Dendritic cell treated with granulocyte-macrophage colony-stimulating factor and Interleukin-4, amounts not matched to agents 40 ng/mL and 50 ng/mL, for 4 days (primary cell): ENCODE data around the gene TPK1.
"Not testable (repeated sequence)": the region's sequence is repeated elsewhere in the genome, so short reads cannot be mapped to it uniquely, and the experiment has no call there.

ENCODE experiments used
- H3K27ac Mint-ChIP-seq: one replicate; pipeline ENCODE4 v1.8.0; 2022; ENCODE audit warnings: mild to moderate bottlenecking, mixed read lengths
- H3K27me3 Mint-ChIP-seq: one replicate; pipeline ENCODE4 v1.8.0; 2022; ENCODE audit warnings: mild to moderate bottlenecking, mixed read lengths
- H3K36me3 Mint-ChIP-seq: one replicate; pipeline ENCODE4 v1.8.0; 2022; ENCODE audit warnings: low read depth, mixed read lengths
- H3K4me1 Mint-ChIP-seq: one replicate; pipeline ENCODE4 v1.8.0; 2022; ENCODE audit warnings: low read depth, mixed read lengths
- H3K4me3 Mint-ChIP-seq: one replicate; pipeline ENCODE4 v1.8.0; 2022; ENCODE audit warnings: mild to moderate bottlenecking, moderate library complexity, mixed read lengths
- H3K9me3 Mint-ChIP-seq: one replicate; pipeline ENCODE4 v1.8.0; 2022; ENCODE audit warnings: mixed read lengths
- intact Hi-C: fragments of 100-400 bp; cut with micrococcal nuclease; formaldehyde crosslinking; loops from one replicate; pipeline ENCODE4 v1.15.0; 2022

The TPK1 gene

DNA sequence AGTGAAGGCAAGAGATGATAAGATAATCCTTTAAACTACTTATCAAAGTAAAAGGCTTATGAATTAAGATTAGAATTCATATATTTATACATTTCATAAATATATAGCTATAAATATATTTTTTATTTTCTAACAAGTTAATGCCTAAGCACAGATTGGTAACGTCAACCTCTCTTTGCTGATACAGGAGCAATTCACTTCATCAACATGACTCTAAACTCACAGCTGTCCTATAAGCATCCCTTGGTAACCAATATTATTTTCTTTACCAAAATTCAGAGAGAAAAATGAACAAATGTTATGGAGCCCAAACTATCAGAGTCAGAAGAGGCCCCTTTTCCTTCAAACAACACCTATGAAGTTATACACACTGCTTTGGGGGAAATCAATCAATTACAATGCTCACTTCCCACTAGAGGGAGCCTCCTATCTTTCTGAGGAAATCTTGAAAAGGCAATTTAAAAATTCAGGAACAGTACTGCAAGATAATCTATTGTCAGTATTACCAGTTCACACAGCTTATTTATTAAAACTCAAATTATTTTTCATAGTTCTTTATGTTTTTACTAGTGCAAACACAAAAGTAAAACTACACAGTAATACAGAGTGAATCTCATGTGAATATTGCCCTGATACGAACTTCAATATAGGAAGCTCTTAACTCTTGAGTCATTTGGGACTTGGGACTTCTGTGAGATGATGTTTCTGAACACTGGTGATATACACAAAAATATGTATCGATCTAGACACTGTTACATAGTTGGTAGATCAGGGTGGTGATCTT is 381.4 kb downstream of the TPK1 start:
- Mint-ChIP-seq H3K4me1 (no peaks in the 10 kb centered on the region), H3K27me3 (no peaks in the 10 kb centered on the region), H3K27ac (no peak overlapping the region), H3K4me3 (no peak overlapping the region), H3K9me3 (no peaks in the 10 kb centered on the region), H3K36me3 (peaks cover 8% of the 10 kb centered on the region)
- intact Hi-C loops, result no loop called here

- Mint-ChIP-seq H3K36me3 (peaks cover 8% of the 10 kb centered on the region), H3K4me1 (no peaks in the 10 kb centered on the region), H3K9me3 (no peaks in the 10 kb centered on the region), H3K4me3 (no peak overlapping the region), H3K27ac (no peak overlapping the region), H3K27me3 (no peaks in the 10 kb centered on the region)
- intact Hi-C loops, result no loop called here
Observed at GRCh38 chr7:144452064-144452463, 383.8 kb downstream of the TPK1 start.

GRCh38 chr7:144445590-144445989 is 390.3 kb downstream of the TPK1 start:
- Mint-ChIP-seq H3K4me3 (no peak overlapping the region), H3K27ac (no peak overlapping the region), H3K4me1 (no peaks in the 10 kb centered on the region), H3K27me3 (no peaks in the 10 kb centered on the region), H3K9me3 (no peaks in the 10 kb centered on the region), H3K36me3 (no peaks in the 10 kb centered on the region)
- intact Hi-C loops, result no loop called here

DNA sequence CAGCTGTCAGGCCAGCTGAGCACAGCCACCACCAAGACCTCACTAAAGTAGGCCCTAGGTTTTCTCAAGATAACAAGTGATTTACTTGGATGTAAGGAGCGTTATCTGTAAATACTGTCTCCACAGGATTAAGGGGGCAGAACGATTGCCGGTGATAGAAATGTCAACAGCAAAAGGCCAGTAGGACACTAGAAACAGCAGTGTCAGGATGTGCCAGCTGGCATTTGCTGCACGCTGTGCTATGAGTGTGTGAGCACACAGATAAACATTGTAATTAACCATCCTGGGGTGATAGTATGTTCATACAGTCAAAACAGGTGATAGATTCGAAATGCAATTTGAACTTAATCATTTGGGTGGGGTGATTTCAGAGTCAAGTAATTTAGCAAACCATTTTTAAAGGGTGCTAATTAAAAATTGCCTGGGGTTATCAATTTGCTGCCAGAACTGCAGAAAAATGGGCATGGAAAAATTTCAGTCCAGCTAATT is 396.1 kb downstream of the TPK1 start:
- no peaks in the 10 kb centered on the region for H3K36me3 Mint-ChIP-seq
- no peaks in the 10 kb centered on the region for H3K9me3 Mint-ChIP-seq
- intact Hi-C loops, result no loop called here
- no peak overlapping the region for H3K4me3 Mint-ChIP-seq
- H3K27ac Mint-ChIP-seq, result no peak overlapping the region
- H3K4me1 Mint-ChIP-seq, result no peaks in the 10 kb centered on the region
- H3K27me3 Mint-ChIP-seq, result no peaks in the 10 kb centered on the region

- Mint-ChIP-seq H3K4me3 (no peak overlapping the region), H3K4me1 (no peaks in the 10 kb centered on the region), H3K27ac (no peak overlapping the region), H3K9me3 (no peaks in the 10 kb centered on the region), H3K27me3 (no peaks in the 10 kb centered on the region), H3K36me3 (no peaks in the 10 kb centered on the region)
- intact Hi-C loops, result no loop called here
Observed at GRCh38 chr7:144438759-144439158, 397.1 kb downstream of the TPK1 start.

- no peaks in the 10 kb centered on the region for H3K4me1 Mint-ChIP-seq
- H3K4me3 Mint-ChIP-seq, result no peak overlapping the region
- H3K27ac Mint-ChIP-seq, result no peak overlapping the region
- H3K36me3 Mint-ChIP-seq, result no peaks in the 10 kb centered on the region
- no peaks in the 10 kb centered on the region for H3K9me3 Mint-ChIP-seq
- intact Hi-C loops, result no loop called here
- H3K27me3 Mint-ChIP-seq, result no peaks in the 10 kb centered on the region
Observed at GRCh38 chr7:144437370-144438191, 398.3 kb downstream of the TPK1 start.

GRCh38 chr7:144436500-144436899 is 399.4 kb downstream of the TPK1 start:
- H3K4me3 Mint-ChIP-seq, result no peak overlapping the region
- no peaks in the 10 kb centered on the region for H3K9me3 Mint-ChIP-seq
- no peak overlapping the region for H3K27ac Mint-ChIP-seq
- intact Hi-C loops, result no loop called here
- no peaks in the 10 kb centered on the region for H3K36me3 Mint-ChIP-seq
- H3K4me1 Mint-ChIP-seq, result no peaks in the 10 kb centered on the region
- no peaks in the 10 kb centered on the region for H3K27me3 Mint-ChIP-seq

GRCh38 chr7:144428431-144428830 is 407.4 kb downstream of the TPK1 start:
- Mint-ChIP-seq H3K4me3 (no peak overlapping the region), H3K4me1 (no peaks in the 10 kb centered on the region), H3K9me3 (peaks cover 51% of the 10 kb centered on the region), H3K27ac (no peak overlapping the region), H3K27me3 (no peaks in the 10 kb centered on the region), H3K36me3 (no peaks in the 10 kb centered on the region)
- intact Hi-C loops, result no loop called here

DNA sequence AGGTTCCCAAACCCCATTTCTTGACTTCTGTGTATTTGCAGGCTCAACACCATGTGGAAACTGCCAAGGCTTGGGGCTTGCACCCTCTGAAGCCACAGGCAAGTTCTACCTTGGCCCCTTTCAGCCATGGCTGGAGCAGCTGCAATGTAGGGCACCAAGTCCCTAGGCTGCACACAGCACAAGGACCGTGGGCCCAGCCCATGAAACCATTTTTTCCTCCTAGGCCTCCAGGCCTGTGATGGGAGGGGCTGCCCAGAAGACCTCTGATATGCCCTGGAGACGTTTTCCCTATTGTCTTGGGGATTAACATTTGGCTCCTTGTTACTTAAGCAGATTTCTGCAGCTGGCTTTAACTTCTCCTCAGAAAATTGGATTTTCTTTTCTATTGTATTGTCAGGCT is 408.3 kb downstream of the TPK1 start:
- H3K27me3 Mint-ChIP-seq, H3K27ac Mint-ChIP-seq, H3K4me1 Mint-ChIP-seq, H3K36me3 Mint-ChIP-seq, intact Hi-C loops, H3K4me3 Mint-ChIP-seq: not testable (repeated sequence)
- peaks cover 52% of the 10 kb centered on the region for H3K9me3 Mint-ChIP-seq

DNA sequence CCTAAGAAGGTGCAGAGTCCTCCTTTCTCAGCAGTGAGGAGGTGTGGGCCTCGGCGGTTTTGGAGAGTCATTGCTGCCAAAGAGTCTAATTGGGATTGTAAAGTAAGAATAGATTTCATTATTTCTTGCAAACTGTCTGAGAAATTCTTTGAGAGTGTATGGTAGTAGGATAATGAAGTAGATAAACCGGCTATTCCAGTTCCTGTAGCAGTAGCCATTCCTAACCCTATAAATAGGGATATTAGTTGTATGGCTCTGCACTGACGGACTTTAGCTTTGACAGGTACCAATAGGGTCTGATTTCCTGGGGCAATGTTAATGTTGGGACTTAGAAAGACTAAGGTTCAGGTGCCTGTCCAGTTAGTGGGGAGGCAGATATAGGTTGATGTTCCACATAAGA is 416.9 kb downstream of the TPK1 start:
- H3K4me1 Mint-ChIP-seq, H3K9me3 Mint-ChIP-seq, intact Hi-C loops, H3K36me3 Mint-ChIP-seq, H3K27ac Mint-ChIP-seq, H3K27me3 Mint-ChIP-seq, H3K4me3 Mint-ChIP-seq: not testable (repeated sequence)

- intact Hi-C loops, result no loop called here
Observed at GRCh38 chr7:144416341-144416740, 419.5 kb downstream of the TPK1 start.

GRCh38 chr7:144415858-144416257 is 420.0 kb downstream of the TPK1 start:
- no peaks in the 10 kb centered on the region for H3K9me3 Mint-ChIP-seq
- H3K4me3 Mint-ChIP-seq, result no peak overlapping the region
- intact Hi-C loops, result no loop called here
- H3K27ac Mint-ChIP-seq, result no peak overlapping the region
- no peaks in the 10 kb centered on the region for H3K36me3 Mint-ChIP-seq
- H3K27me3 Mint-ChIP-seq, result peaks cover 11% of the 10 kb centered on the region
- no peaks in the 10 kb centered on the region for H3K4me1 Mint-ChIP-seq

More at GRCh38 chr7:144416341-144416740, 419.5 kb downstream of the TPK1 start:
- H3K9me3 Mint-ChIP-seq, result no peaks in the 10 kb centered on the region
- no peaks in the 10 kb centered on the region for H3K4me1 Mint-ChIP-seq
- no peaks in the 10 kb centered on the region for H3K36me3 Mint-ChIP-seq
- H3K4me3 Mint-ChIP-seq, result no peak overlapping the region
- H3K27me3 Mint-ChIP-seq, result peaks cover 9% of the 10 kb centered on the region
- H3K27ac Mint-ChIP-seq, result no peak overlapping the region

GRCh38 chr7:144414815-144415214 is 421.0 kb downstream of the TPK1 start:
- Mint-ChIP-seq H3K27ac (no peak overlapping the region), H3K36me3 (no peaks in the 10 kb centered on the region), H3K9me3 (no peaks in the 10 kb centered on the region), H3K4me1 (no peaks in the 10 kb centered on the region), H3K27me3 (peaks cover 12% of the 10 kb centered on the region), H3K4me3 (no peak overlapping the region)
- intact Hi-C loops, result no loop called here

GRCh38 chr7:144410441-144410840 is 425.4 kb downstream of the TPK1 start:
- no peaks in the 10 kb centered on the region for H3K36me3 Mint-ChIP-seq
- no peak overlapping the region for H3K27ac Mint-ChIP-seq
- no peaks in the 10 kb centered on the region for H3K9me3 Mint-ChIP-seq
- H3K4me3 Mint-ChIP-seq, result no peak overlapping the region
- no peaks in the 10 kb centered on the region for H3K4me1 Mint-ChIP-seq
- intact Hi-C loops, result no loop called here
- peaks cover 14% of the 10 kb centered on the region for H3K27me3 Mint-ChIP-seq
